HFFc6 (cell line): ENCODE data around the gene HTD2. TPM values are rescaled to one million over a fixed set of nuclear protein-coding genes. Genes with fewer than 3 reads are reported as not detected.
A peak's percentile ranks its signal among the peaks of the same experiment; 100 is the strongest.

Experiments
- DNase-seq: peaks from one replicate; pipeline ENCODE4 v3.0.0-alpha.2; 2018
- H3K27ac Mint-ChIP-seq: 2 replicates; pipeline ENCODE4 v1.8.0; 2020; ENCODE audit warnings: mild to moderate bottlenecking, mixed read lengths
- H3K27me3 Mint-ChIP-seq: 2 replicates; pipeline ENCODE4 v1.8.0; 2021; ENCODE audit warnings: mild to moderate bottlenecking, moderate library complexity, mixed read lengths; ENCODE audit not compliant: insufficient read depth
- H3K36me3 Mint-ChIP-seq: 2 replicates; pipeline ENCODE4 v1.8.0; 2021; ENCODE audit warnings: low read depth, mixed read lengths
- H3K4me1 Mint-ChIP-seq: 2 replicates; pipeline ENCODE4 v1.8.0; 2020; ENCODE audit warnings: low read depth, mixed read lengths
- H3K4me3 Mint-ChIP-seq: 2 replicates; pipeline ENCODE4 v1.8.0; 2020; ENCODE audit warnings: mild to moderate bottlenecking, moderate library complexity, mixed read lengths
- H3K9me3 Mint-ChIP-seq: 2 replicates; pipeline ENCODE4 v1.8.0; 2020; ENCODE audit warnings: mild to moderate bottlenecking, mixed read lengths
- total RNA-seq, 6 experiments: library from RNA; stranded (reverse); fragmentation: NEBNext Ultra II Directional; extraction: Animal tissue kit (Norgen Biotek cat#: 25700); gene quantifications; 2 replicates in 1 of 6; 3 replicates in 5 of 6; pipeline ENCODE4 v1.2.3, GENCODE V29; 2021
- TF ChIP-seq, protein P1 (sequence below): fragments of 200-600 bp; sonication (generic); IDR thresholded peaks from 2 replicates; pipeline ENCODE4 v1.5.0; 2021; ENCODE audit warnings: antibody characterized with exemption, mild to moderate bottlenecking

The HTD2 gene
- total RNA-seq, 6 experiments from 2014 or later: 5.1 to 8.7 (median 6.3) TPM

DNA sequence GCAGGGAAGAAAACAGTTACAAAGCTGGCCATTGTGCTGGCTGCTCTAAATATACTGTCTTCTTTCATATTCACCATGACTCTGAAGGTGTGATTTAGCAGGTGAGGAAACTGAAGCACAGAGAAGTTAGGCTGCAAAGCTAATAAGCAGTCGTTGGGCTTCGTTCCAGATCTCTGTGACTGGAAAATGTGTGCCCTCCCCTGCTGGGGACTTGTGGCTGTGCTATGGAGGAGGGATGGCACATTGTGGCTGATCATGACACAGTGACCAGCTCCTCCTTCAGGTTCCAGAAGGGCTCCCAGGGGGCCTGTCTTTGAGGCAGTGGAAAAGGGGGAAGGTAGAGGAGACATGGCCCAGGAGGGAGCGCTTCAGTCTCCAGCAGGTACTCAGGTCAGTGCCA lies 45.6 kb downstream of the HTD2 start:
- Mint-ChIP-seq H3K27ac (no peak overlapping the region), H3K4me3 (no peak overlapping the region), H3K36me3 (no peaks in the 10 kb centered on the region), H3K9me3 (no peaks in the 10 kb centered on the region), H3K27me3 (peaks cover 2% of the 10 kb centered on the region; the same call in 1 of the 2 replicates), H3K4me1 (peaks cover 29% of the 10 kb centered on the region)
- no peak for DNase-seq
- TF ChIP-seq, protein P1, sequence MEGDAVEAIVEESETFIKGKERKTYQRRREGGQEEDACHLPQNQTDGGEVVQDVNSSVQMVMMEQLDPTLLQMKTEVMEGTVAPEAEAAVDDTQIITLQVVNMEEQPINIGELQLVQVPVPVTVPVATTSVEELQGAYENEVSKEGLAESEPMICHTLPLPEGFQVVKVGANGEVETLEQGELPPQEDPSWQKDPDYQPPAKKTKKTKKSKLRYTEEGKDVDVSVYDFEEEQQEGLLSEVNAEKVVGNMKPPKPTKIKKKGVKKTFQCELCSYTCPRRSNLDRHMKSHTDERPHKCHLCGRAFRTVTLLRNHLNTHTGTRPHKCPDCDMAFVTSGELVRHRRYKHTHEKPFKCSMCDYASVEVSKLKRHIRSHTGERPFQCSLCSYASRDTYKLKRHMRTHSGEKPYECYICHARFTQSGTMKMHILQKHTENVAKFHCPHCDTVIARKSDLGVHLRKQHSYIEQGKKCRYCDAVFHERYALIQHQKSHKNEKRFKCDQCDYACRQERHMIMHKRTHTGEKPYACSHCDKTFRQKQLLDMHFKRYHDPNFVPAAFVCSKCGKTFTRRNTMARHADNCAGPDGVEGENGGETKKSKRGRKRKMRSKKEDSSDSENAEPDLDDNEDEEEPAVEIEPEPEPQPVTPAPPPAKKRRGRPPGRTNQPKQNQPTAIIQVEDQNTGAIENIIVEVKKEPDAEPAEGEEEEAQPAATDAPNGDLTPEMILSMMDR: no peak; the same call in 1 of the 2 replicates

DNA sequence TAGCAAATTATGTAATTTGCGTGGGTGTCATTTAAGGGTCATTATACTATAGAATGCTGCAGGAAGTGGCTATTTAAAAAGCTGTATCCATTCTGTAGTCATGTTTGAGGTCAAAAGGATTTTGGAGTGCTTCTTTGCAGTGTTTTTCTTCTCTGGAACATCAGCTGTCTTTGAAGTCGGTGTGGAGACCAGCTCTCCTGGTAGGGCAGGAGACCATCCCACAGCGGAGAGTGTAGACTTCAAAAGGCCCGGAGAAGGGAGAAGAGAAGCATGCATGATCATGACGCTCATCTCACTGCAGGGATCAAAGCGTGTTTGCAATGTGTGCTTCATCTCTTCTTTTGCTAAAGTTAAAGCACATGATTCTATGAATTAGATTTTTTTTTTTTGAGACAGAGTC lies 46.3 kb downstream of the HTD2 start:
- Mint-ChIP-seq H3K9me3 (no peaks in the 10 kb centered on the region), H3K27ac (no peak overlapping the region), H3K4me1 (peaks cover 33% of the 10 kb centered on the region), H3K4me3 (no peak overlapping the region), H3K27me3 (peaks cover 4% of the 10 kb centered on the region; the same call in 1 of the 2 replicates), H3K36me3 (no peaks in the 10 kb centered on the region; the same call in 1 of the 2 replicates)
- no peak for DNase-seq
- TF ChIP-seq, protein P1: no peak

DNA sequence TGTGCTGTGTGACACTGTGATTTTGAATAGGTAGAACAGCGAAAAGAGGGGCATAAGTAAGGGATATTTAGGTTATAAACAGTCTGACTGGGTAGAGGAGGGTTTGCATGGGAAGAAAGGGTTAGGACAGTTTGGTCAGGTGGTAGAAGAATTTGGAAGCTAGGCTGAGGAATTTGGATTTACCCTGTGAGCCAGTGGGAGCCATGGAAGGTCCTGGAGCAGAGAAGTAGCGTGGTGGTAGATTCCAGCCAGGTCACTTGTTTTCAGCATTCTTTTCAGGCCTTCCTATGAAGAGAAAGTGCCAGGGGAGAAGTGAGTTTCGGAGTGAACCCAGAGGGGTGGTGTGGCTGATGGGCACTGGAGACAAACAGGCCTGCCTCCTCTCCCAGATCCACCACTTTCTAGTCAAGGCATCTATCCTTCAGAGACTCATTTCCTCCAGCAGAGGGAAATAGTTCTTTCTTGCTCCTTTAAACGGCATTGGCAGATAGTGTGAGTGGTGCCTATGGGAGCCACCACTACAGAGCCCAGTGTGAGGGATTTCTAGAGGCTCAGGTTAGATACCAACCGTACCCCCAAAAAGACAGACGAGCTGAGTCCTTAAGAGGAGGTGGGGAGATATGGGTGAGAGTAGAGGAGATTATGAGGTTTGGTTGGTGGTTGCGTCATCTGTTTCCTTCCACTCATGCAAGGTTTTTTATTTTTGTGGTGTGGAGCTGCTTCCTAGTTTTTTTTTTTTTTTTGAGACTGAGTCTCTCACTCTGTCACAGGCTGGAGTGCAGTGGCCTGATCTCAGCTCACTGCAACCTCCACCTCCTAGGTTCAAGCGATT lies 47.6 kb downstream of the HTD2 start:
- TF ChIP-seq, protein P1: peak; percentile 22; the same call in 1 of the 2 replicates
- no peaks in the 10 kb centered on the region for H3K9me3 Mint-ChIP-seq
- H3K27me3 Mint-ChIP-seq: peaks cover 4% of the 10 kb centered on the region; the same call in 1 of the 2 replicates
- H3K4me1 Mint-ChIP-seq: peaks cover 33% of the 10 kb centered on the region
- no peak overlapping the region; the same call in 1 of the 2 replicates for H3K27ac Mint-ChIP-seq
- DNase-seq: no peak
- no peak overlapping the region for H3K4me3 Mint-ChIP-seq
- no peaks in the 10 kb centered on the region; the same call in 1 of the 2 replicates for H3K36me3 Mint-ChIP-seq

DNA sequence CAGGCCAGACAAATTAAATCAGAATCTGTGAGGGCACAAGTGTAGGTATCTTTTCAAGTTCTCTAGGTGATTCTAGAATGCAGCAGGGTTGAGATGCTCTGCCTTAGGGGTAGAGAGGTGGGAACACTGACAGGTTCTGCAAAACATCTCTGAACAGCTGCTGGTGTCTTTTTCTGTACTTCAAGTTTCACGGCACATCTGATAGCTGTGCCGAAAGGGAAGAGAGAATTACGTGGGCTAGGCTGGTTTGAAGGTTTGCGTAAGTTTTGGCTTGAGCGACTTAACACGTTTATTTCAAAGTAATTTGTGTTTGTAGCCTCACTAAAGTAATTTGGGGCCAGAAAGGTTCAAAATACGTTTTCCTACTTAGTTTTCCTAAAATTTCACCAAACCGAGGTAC lies 48.9 kb downstream of the HTD2 start:
- TF ChIP-seq, protein P1: no peak
- H3K36me3 Mint-ChIP-seq: no peaks in the 10 kb centered on the region; the same call in 1 of the 2 replicates
- H3K4me1 Mint-ChIP-seq: peaks cover 29% of the 10 kb centered on the region
- no peaks in the 10 kb centered on the region for H3K9me3 Mint-ChIP-seq
- no peak overlapping the region for H3K4me3 Mint-ChIP-seq
- no peak for DNase-seq
- 0 out of 2 replicates have a peak, but pooled peaks cover 2% of the 10 kb centered on the region for H3K27me3 Mint-ChIP-seq
- H3K27ac Mint-ChIP-seq: no peak overlapping the region

DNA sequence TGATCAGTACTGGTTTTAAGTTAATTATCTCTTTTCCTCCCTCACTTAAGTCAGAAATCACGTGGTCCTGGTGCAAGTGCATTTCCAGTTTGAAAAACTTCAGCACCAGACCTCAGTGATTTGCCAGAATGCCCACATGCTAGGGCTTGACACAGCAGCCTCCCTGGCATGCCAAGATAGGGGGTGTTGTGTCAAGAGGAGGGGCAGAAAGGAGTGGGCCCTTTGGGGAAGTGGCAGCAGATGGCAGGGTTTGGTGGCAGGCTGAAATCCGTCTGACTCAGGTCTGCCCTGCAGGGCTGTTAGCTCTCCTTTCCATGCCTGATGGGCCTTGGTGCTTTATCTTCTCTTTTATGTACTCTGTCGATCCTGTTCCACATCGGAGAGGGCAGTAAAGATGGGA lies 49.7 kb downstream of the HTD2 start:
- H3K36me3 Mint-ChIP-seq: no peaks in the 10 kb centered on the region; the same call in 1 of the 2 replicates
- no peak for DNase-seq
- no peak overlapping the region for H3K27ac Mint-ChIP-seq
- 0 out of 2 replicates have a peak, but pooled peaks cover 2% of the 10 kb centered on the region for H3K27me3 Mint-ChIP-seq
- peaks cover 20% of the 10 kb centered on the region for H3K4me1 Mint-ChIP-seq
- TF ChIP-seq, protein P1: no peak
- H3K9me3 Mint-ChIP-seq: no peaks in the 10 kb centered on the region
- H3K4me3 Mint-ChIP-seq: no peak overlapping the region
